HG03064 (cell line): ENCODE results near the gene TP73.
"Not testable (repeated sequence)": the region's sequence is repeated elsewhere in the genome, so short reads cannot be mapped to it uniquely, and the experiment has no call there.

Source experiments
- ATAC-seq: cut with Tn5 transposase; IDR thresholded peaks from one replicate; pipeline ENCODE4 v1.9.1; 2021; ENCODE audit warnings: low read depth; ENCODE audit not compliant: unreplicated experiment

The TP73 gene

DNA sequence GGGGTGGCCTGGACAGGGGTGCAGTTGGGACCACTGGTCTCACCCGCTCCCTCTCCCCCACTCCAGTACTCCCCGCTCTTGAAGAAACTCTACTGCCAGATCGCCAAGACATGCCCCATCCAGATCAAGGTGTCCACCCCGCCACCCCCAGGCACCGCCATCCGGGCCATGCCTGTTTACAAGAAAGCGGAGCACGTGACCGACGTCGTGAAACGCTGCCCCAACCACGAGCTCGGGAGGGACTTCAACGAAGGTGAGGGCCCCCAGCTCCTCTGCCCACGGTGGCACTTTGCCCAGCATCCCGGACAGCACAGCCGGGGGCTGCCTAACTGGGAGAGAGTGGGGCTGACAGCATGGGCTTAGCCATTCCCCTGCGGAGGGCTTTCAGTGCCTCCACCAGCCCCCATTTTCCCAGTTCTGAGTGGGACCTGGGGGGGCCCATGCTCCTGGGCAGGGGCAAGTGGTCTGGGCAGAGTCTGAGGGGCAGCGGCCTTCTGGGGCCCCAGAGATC, 69.7 kb downstream of the TP73 start:
- no peak for ATAC-seq

DNA sequence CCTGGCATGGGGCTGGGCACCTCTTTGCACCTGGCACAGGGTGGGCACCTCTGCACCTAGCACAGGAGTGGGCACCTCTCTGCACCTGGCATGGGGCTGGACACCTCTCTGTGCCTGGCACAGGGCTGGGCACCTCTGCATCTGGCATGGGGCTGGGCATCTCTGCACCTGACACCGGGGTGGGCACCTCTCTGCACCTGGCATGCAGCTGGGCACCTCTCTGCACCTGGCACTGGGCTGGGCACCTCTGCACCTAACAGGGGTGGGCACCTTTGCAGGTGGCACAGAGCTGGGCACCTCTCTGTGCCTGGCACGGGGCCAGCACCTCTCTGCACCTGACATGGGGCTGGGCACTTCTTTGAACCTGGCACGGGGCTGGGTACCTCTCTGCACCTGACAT, 70.5 kb downstream of the TP73 start:
- ATAC-seq, result no peak

DNA sequence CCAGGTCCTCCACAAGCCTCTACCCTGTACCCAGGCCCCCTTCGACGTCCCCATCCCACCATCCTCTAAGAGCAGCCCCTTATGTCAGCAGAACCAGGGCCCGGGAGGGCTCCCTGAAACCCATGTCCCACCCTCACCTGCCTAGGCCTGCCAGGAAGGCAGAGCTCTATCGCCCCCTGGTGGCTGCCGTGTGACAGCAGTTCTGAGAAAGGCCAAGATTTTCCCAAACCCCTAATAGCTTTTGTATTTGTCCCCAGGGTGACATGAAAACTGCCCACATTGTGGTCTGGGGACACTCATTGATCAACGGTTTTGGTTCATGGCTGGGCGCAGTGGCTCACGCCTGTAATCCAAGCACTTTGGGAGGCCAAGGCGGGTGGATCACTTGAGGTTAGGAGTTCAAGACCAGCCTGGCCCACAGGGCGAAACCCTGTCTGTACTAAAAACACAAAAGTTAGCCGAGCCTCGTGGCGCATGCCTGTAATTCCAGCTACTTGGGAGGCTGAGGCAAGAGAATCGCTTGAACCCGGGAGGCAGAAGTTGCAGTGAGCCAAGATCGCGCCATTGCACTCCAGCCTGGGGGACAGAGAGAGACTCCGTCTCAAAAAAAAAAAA, 72.2 kb downstream of the TP73 start:
- not testable (repeated sequence) for ATAC-seq

DNA sequence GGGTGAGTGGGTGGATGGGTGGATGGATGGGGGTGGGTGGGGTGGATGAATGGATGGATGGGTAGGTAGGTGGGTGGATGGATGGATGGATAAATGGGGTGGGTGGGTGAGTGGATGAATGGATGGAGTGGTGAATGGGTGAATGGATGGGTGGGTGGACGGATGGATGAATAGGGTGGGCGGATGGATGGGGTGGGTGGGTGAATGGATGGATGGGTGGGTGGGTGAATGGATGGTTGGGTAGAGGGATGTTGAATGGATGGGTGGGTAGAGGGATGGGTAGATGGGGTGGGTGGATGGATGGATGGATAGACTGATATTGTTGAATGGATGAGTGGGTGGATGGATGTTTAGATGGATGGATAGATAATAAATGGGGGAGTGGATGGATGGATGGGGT, 73.0 kb downstream of the TP73 start:
- no peak for ATAC-seq

DNA sequence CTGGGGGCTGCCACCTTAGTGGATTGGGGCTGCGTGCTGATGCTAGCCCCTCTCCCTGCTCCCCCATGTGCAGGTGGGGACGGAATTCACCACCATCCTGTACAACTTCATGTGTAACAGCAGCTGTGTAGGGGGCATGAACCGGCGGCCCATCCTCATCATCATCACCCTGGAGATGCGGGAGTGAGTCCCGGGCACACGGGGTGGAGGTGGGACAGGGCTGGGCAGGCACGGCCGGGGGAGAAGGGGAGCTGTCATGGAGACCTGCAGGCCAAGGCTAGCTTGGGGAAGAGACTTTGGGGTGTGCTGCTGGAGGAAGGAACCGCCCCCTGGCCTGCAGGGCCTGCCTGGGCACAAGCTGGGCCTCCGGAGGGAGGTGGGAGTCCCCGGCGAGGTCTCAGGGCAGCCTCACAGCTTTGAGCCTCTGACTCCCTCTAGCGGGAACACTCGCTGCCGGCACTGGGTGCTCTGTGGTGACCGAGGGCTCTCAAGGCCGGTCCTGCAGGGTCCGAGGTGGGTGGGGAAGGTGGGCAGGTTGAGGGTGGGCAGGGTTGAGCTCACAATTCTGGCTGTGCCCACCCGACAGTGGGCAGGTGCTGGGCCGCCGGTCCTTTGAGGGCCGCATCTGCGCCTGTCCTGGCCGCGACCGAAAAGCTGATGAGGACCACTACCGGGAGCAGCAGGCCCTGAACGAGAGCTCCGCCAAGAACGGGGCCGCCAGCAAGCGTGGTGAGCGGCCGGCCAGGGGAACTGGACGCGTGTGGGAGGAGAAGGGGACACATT, 74.9 kb downstream of the TP73 start:
- no peak for ATAC-seq

DNA sequence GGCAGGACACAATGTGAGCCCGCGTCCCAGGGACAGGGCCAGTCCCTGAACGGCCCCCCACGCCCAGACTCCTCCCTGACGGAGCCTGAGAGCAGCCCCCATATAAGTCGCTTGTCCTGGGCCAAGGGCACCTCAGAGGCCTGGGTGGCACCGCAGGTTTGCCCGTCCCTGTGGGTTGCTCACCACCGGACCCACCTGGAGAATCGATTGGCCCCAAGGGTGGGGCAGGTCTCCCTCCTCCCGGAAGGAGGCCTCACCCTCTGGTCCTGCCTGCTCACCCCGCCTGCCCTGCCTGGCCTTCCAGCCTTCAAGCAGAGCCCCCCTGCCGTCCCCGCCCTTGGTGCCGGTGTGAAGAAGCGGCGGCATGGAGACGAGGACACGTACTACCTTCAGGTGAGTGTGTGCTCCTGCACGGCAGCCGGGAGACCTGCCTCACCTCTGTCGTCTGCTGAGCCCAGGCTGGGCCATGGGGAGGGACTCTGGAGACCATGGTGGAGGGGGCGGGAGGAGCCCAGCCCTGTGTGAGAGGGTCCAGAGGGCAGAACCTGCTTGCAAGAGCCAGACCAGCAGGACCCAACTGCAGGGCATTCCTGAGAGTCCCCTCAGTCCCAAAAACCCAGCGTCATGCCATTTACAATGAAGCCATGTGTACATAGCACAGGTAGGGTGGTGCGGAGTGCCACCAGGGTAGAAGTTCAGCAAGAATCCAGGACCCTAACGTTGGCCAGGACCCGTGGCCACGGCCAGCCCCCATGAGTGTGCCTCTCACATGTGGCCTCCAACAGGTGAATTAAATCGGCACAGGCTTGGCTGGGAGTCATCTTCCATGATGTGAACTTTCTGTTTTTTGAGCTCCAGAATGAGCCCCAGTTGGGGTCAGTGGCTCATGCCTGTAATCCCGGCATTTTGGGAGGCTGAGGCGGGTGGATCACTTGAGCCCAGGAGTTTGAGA, 75.8 kb downstream of the TP73 start:
- no peak for ATAC-seq

DNA sequence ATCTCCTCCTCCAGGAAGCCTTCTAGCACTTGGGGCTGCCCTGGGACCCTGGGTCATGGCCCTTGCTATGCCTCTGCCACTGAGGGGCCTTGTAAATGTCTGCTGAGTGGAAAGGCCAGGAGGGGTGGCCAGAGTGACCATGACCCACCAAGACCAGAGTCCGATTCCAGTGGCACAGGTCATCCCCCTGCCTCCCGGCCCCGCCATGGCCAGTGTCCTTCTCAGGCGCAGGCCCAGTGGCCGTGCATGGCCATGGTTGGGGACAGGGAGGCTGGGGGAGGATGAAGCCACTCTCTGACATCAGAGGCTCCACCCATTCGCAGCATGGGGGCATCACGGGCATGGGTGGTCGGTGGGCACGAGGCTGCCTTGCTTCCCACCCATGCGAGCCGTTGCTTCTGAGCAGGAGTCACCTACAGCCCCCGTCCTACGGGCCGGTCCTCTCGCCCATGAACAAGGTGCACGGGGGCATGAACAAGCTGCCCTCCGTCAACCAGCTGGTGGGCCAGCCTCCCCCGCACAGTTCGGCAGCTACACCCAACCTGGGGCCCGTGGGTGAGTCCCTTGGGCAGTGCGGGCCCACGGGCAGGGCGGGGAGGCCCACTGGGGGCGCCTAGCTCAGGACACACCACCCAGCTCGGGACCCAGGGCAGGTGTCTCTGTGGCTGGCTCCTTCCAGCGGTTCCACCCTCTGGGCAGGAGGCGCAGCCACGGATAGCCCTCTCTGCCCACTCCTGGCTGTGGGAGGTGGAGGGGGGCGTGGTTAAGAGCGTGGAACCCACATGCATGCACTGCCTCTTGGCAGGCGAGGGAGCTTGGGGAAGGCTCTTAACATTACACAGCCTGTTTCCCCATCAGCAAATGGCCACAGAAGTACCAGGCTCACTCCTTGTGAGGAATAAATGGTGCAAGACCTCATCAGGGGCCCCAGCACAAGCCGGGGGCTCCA, 77.6 kb downstream of the TP73 start:
- no peak for ATAC-seq

DNA sequence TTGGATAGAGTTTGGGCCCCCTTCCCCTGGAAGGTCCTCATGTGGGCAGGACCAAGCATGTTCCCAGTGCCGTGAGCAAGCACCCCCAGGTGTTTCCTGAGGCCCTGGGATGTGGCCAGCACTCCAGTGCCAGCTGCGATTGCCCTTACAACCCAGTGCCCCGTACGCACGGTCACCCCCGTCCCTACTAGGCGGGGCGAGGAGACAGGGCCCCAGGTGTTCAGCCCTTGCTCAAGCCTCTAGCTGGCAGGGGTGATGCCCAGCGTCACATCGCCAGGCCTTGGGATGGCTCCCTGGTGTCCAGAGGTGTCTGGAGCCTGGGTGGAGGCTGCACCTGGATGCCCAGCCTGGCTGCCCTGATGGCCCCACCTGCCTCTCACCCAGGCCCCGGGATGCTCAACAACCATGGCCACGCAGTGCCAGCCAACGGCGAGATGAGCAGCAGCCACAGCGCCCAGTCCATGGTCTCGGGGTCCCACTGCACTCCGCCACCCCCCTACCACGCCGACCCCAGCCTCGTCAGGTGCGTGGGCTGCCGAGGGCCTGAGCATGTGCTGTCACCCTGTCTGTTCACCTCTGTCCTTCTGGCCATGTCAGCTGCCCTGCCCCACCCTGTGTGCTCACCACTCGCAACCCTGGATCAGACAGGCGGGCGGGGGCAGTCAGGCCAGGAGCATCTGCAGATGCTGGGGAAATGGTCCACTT, 78.4 kb downstream of the TP73 start:
- no peak for ATAC-seq

DNA sequence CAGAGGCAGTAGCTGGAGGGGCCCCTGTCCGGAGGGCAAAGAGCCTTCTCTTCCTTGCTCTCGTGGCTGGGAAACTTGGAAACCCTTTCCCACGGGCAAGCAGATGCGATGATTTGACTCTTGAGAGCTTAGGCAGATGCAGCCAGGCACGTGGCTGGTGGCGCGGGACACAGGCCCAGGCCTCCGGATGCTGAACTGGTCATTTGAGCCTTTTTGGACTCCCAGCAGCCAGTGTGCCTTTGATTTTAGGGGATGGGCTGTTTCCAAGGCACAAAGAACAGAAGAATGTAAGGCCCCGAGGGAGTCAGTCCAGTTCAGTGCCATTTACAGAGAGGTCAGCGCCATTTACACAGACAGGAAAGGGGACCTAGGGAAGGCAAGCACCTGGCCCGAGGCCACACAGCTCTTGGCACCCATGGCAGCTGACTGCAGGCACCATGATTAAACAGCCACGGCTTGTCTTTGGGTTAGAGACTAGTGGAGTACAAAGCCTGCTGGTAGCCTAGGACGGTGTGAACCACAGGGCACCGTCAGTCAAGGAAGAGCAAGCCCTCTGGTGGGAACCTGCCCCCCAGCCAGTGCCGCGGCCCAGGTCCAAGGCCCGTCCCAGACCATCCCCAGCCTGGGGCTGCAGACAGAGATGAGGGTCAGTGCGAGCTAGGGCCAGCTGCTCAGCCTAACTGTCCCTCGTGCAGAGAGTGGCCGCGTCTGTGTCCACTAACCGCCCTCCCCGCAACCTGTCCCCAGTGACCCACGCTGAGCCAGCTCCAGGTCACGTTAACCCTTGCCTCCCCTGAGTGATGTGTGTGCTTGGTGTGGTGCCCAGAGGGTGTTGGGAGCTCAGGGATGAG, 79.5 kb downstream of the TP73 start:
- no peak for ATAC-seq

DNA sequence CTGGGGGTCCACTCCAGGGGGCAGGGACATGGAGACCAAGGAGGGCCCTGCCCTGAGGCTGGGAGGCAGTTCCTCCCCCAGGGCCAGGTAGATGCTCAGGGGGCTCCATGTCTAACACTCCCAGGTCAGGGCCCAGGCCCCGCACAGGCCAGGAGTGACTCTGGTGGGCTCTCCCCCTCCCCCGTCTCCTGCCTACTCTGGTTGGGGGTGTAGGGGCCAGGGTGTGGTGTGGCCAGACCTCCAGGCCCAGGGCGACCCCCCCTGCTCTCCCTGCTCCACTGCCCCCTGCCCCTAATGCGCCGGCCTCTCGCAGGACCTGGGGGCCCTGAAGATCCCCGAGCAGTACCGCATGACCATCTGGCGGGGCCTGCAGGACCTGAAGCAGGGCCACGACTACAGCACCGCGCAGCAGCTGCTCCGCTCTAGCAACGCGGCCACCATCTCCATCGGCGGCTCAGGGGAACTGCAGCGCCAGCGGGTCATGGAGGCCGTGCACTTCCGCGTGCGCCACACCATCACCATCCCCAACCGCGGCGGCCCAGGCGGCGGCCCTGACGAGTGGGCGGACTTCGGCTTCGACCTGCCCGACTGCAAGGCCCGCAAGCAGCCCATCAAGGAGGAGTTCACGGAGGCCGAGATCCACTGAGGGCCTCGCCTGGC, 80.2 kb downstream of the TP73 start:
- ATAC-seq, result no peak

DNA sequence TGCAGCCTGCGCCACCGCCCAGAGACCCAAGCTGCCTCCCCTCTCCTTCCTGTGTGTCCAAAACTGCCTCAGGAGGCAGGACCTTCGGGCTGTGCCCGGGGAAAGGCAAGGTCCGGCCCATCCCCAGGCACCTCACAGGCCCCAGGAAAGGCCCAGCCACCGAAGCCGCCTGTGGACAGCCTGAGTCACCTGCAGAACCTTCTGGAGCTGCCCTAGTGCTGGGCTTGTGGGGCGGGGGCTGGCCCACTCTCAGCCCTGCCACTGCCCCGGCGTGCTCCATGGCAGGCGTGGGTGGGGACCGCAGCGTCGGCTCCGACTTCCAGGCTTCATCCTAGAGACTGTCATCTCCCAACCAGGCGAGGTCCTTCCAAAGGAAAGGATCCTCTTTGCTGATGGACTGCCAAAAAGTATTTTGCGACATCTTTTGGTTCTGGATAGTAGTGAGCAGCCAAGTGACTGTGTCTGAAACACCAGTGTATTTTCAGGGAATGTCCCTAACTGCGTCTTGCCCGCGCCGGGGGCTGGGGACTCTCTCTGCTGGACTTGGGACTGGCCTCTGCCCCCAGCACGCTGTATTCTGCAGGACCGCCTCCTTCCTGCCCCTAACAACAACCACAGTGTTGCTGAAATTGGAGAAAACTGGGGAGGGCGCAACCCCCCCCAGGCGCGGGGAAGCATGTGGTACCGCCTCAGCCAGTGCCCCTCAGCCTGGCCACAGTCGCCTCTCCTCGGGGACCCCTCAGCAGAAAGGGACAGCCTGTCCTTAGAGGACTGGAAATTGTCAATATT, 81.0 kb downstream of the TP73 start:
- ATAC-seq, result no peak

DNA sequence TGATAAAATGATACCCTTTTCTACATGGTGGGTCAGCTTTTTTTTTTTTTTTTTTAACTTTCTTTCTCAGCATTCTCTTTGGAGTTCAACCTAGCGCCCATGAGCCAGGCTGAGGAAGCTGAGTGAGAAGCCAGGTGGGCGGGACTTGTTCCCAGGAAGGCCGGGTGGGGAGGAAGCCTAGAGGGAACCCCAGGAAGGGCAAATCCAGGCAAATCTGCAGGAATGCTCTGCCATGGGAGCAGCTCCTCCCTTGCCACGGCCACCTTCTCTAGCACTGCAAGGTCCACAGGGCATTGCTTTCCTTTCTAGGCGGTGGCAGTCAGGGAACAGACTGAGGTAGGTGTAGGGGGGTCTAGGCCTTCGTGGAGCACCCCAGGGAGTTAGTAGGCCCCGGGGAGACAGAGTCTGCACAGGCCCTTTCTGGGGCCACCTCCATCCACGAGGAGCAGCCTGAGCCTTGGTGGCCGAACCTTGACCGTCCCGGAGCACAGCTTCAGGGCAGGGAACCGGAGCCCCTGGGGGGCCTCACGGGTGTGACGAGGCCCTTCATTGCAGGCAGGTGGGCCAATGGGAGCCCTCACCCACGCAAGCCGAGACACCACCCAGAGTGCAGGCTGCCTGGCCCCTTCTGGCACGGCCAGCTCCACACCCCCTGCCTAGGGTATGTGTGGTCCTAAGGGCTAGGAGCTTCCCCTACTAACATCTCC, 81.7 kb downstream of the TP73 start:
- ATAC-seq, result no peak

DNA sequence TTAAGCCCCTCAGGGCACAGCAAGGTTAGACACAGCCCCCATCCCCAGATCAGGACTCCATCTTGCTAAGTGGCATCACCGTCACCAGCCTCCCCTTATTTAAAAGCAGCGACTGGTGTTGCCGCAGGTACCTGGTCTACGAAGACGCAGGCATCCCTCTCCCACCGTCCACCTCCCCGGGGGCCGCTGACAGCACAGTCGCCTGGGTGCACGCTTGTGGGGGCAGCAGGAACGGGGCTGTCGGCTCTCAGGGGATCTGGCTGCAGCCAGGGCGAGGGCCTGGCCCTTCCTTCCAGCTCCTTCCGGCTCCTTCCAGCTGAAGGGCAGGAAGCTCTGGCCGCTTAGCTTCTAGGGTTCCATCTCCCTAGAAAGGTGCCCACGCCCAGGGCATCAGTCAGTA, 82.3 kb downstream of the TP73 start:
- ATAC-seq, result no peak

DNA sequence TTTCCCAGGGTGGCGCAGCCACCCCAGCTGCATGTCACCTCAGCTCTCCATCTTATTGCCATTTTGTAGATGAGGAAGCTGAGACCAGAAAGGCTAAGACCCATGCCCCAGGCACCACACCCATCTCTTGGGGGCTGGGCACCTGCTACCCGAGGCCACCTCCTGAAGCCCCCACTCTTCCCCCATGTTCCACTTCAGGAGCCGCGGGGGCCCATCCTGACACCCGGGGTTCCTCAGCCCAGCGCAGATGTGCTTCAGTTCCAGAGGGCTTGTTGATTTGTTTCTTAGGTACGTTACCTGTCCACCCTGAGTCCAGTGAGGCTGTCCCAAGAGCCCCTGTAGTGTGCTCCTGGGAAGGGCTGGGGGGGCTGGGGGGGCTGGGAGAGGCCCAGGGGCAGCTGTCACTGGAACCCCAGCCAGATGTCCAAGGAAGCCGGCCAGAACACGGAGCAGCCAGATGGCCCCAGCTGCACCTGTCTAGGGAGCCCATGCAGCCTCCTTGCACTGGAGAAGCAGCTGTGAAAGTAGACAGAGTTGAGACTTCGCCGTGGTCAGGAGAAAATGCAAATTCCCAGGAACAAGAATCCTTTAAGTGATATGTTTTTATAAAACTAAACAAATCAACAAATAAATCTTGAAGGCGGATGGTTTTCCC, 82.8 kb downstream of the TP73 start:
- ATAC-seq, result no peak

DNA sequence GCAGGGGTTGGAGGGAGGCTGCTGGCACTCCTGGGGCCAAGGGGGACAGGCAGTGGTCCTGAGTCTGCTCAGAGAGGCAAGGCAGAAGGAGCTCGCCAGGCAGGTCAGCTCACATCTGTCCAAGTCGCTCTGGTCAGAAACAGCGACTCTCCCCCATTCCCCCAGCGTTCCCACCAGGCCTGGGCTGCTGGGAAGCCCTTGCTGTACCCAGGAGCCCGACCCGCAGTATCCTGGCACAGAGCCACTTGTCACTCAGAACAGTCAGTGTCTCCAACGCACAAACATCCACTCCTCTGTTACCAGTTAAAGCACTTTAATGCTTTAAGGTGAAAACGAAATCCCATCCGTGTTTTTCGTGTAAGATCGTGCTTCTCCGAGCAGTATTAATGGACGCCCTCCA, 83.4 kb downstream of the TP73 start:
- no peak for ATAC-seq

DNA sequence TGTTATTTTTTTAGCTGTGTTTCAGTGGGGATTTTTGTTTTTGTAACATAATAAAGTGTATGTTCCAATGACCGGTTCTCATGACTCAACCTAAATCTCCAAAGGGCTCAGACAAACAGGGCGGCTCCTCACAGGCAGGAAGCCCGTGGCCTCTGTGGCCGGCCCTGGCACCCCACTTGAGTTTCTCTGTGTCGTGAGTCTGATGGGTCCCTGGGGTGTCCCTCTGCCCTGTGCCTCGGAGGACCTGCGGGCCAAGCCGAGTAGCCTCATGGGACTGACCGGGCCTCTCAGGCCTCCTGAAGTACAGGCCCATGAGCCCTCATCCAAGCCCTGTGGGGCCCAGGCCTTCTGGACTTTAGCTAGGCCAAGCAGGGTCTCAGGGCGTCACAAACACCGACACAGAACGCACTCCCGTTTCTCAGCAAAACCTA, 83.8 kb downstream of the TP73 start:
- no peak for ATAC-seq
